OCI-LY1 (cell line): ENCODE results near the gene RPS14.
A peak's percentile ranks its signal among the peaks of the same experiment; 100 is the strongest.

Experiments used
- H2AFZ ChIP-seq: fragments of 200-600 bp; sonication (generic), shearing (Covaris generic); 2 replicates; pipeline ENCODE4 v1.6.0; 2014; ENCODE audit warnings: antibody characterized with exemption, mild to moderate bottlenecking, low read length
- H3F3A ChIP-seq: fragments of 200-600 bp; sonication (generic), shearing (Covaris generic); 2 replicates; pipeline ENCODE4 v1.6.0; 2014; ENCODE audit warnings: mild to moderate bottlenecking, antibody characterized with exemption, low read length, moderate library complexity; ENCODE audit not compliant: insufficient read depth
- H3K27ac ChIP-seq: fragments of 200-600 bp; sonication (generic); 2 replicates; pipeline ENCODE4 v1.5.1; 2014; ENCODE audit warnings: low read length, mixed run types, mild to moderate bottlenecking, low read depth; ENCODE audit not compliant: poor library complexity, severe bottlenecking
- H3K27me3 ChIP-seq: fragments of 200-600 bp; sonication (generic); 2 replicates; pipeline ENCODE4 v1.6.0; 2014; ENCODE audit warnings: antibody characterized with exemption, mild to moderate bottlenecking, low read length, moderate library complexity; ENCODE audit not compliant: insufficient read depth
- H3K36me3 ChIP-seq: fragments of 200-600 bp; sonication (generic); 2 replicates; pipeline ENCODE4 v1.6.1; 2014; ENCODE audit warnings: mild to moderate bottlenecking, antibody characterized with exemption, low read length, moderate library complexity, mixed read lengths; ENCODE audit not compliant: insufficient read depth
- H3K4me1 ChIP-seq: fragments of 200-600 bp; sonication (generic); 2 replicates; pipeline ENCODE4 v1.5.1; 2014; ENCODE audit warnings: mild to moderate bottlenecking, low read length, moderate library complexity; ENCODE audit not compliant: insufficient read depth, severe bottlenecking
- H3K4me2 ChIP-seq: fragments of 200-600 bp; sonication (generic), shearing (Covaris generic); 2 replicates; pipeline ENCODE4 v1.6.1; 2014; ENCODE audit warnings: low read length
- H3K4me3 ChIP-seq: fragments of 200-600 bp; sonication (generic); 2 replicates; pipeline ENCODE4 v1.5.1; 2014; ENCODE audit warnings: low read length, low read depth, mild to moderate bottlenecking, mixed read lengths; ENCODE audit not compliant: poor library complexity, severe bottlenecking
- H3K79me2 ChIP-seq: fragments of 200-600 bp; shearing (Covaris generic); 2 replicates; pipeline ENCODE4 v1.6.1; 2016; ENCODE audit warnings: mixed run types, low read length, mixed read lengths; ENCODE audit not compliant: insufficient read depth
- H3K9ac ChIP-seq: fragments of 200-600 bp; sonication (generic), shearing (Covaris generic); 2 replicates; pipeline ENCODE4 v1.6.1; 2014; ENCODE audit warnings: mild to moderate bottlenecking, low read length, mixed read lengths
- H3K9me2 ChIP-seq: fragments of 200-600 bp; sonication (generic), shearing (Covaris generic); 2 replicates; pipeline ENCODE4 v1.6.1; 2014; ENCODE audit warnings: low read depth, mild to moderate bottlenecking, low read length, mixed read lengths
- H3K9me3 ChIP-seq: fragments of 200-600 bp; shearing (Covaris generic); 2 replicates; pipeline ENCODE4 v1.6.1; 2014; ENCODE audit warnings: low read length, mixed read lengths
- H4K20me1 ChIP-seq: fragments of 200-600 bp; sonication (generic), shearing (Covaris generic); 2 replicates; pipeline ENCODE4 v1.6.0; 2016; ENCODE audit warnings: mild to moderate bottlenecking, low read length; ENCODE audit not compliant: insufficient read depth
- CTCF ChIP-seq: fragments of 200-600 bp; sonication (generic), shearing (Covaris generic); IDR thresholded peaks from 2 replicates; pipeline ENCODE4 v1.5.1; 2017; ENCODE audit warnings: mild to moderate bottlenecking, antibody characterized with exemption, low read length, moderate library complexity, mixed read lengths
- EZH2 ChIP-seq: fragments of 200-600 bp; sonication (generic), shearing (Covaris generic); IDR thresholded peaks from 2 replicates; pipeline ENCODE4 v1.8.0; 2017; ENCODE audit warnings: borderline replicate concordance, mixed run types, mild to moderate bottlenecking, antibody characterized with exemption, low read length, moderate library complexity, mixed read lengths

The RPS14 gene

DNA sequence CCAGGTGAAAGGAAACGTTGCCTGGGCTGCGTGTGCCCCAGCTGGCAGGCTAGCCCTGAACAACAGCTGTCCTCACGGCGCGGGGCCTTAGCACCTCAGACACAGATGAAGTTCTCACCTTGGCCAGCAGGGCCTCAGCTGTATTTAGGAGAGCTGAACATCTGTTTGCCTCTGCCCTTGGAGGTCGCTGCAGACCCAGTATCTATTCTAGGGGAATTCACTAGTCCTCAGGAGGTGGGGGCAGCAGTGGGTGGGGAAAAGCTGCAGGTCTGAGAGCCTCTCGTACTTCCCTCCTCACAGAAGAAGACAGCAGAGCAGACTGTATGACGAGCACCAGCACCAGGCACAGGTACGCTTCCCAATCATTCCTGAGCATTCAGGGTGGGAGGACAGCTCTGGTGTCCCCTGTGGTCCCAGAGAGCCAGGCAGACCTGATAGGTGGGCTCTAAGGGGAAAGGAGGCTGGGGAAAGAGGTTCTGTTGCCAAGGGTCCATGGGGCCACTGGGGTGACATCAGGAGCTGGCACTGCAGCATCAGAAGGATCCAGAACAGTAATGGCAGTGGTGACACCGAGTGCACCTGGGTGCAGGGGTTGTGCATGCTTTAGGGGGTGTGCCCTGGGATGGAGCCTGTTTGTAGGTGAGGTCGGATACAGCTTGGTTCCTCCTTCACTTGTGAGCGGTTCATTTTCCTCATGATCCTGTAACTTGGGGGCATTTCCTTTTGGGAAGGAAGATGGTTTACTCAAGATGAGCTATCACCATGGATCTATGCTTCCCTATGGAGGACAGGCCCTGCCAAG, 50.6 kb downstream of the RPS14 start:
- Histone ChIP-seq H3K4me2 (no peak overlapping the region; the same call in 1 of the 2 replicates), H3K4me3 (no peak overlapping the region), H3K4me1 (peaks cover 6% of the 10 kb centered on the region), H2AFZ (no peak overlapping the region), H3K9ac (no peak overlapping the region), H3K27me3 (no peaks in the 10 kb centered on the region), H3K27ac (peak overlapping the region; percentile 18), H3F3A (no peaks in the 10 kb centered on the region), H3K9me2 (no peaks in the 10 kb centered on the region), H3K36me3 (peaks cover 92% of the 10 kb centered on the region), H3K79me2 (no peaks in the 10 kb centered on the region), H4K20me1 (no peaks in the 10 kb centered on the region), H3K9me3 (no peaks in the 10 kb centered on the region)
- TF ChIP-seq CTCF: peak; percentile 98
- TF ChIP-seq EZH2: no peak

- peaks cover 94% of the 10 kb centered on the region for H3K36me3 ChIP-seq
- H3K4me1 ChIP-seq: peaks cover 6% of the 10 kb centered on the region
- H3K27ac ChIP-seq: peak overlapping the region; percentile 18
- H3F3A ChIP-seq: no peaks in the 10 kb centered on the region
- no peaks in the 10 kb centered on the region for H3K9me3 ChIP-seq
- H3K27me3 ChIP-seq: no peaks in the 10 kb centered on the region
- H3K79me2 ChIP-seq: no peaks in the 10 kb centered on the region
- H2AFZ ChIP-seq: no peak overlapping the region
- no peak overlapping the region for H3K4me3 ChIP-seq
- H4K20me1 ChIP-seq: no peaks in the 10 kb centered on the region
- TF ChIP-seq EZH2 (no peak), CTCF (no peak)
- no peak overlapping the region for H3K4me2 ChIP-seq
- no peaks in the 10 kb centered on the region for H3K9me2 ChIP-seq
- no peak overlapping the region for H3K9ac ChIP-seq
These were observed 51.5 kb downstream of the RPS14 start for GRCh38 chr5:150397782-150398721.

GRCh38 chr5:150397146-150397781, 52.3 kb downstream of the RPS14 start:
- Histone ChIP-seq H3K9ac (no peak overlapping the region), H3K9me3 (no peaks in the 10 kb centered on the region), H3K27ac (no peak overlapping the region), H3K27me3 (no peaks in the 10 kb centered on the region), H3K9me2 (no peaks in the 10 kb centered on the region), H3K4me1 (peaks cover 6% of the 10 kb centered on the region), H3F3A (no peaks in the 10 kb centered on the region), H3K4me2 (no peak overlapping the region), H3K4me3 (no peak overlapping the region), H4K20me1 (no peaks in the 10 kb centered on the region), H3K36me3 (peaks cover 94% of the 10 kb centered on the region), H3K79me2 (no peaks in the 10 kb centered on the region), H2AFZ (no peak overlapping the region)
- TF ChIP-seq CTCF (peak; percentile 25; the same call in 1 of the 2 replicates), EZH2 (no peak)
